ENCODE data around the gene RNH1. TPM values are rescaled to one million over a fixed set of nuclear protein-coding genes. Genes with fewer than 3 reads are reported as not detected.
"Not testable (repeated sequence)": the region's sequence is repeated elsewhere in the genome, so short reads cannot be mapped to it uniquely, and the experiment has no call there.

Gene RNH1
- total RNA-seq, 5 donors from 2014 or later (not counting 1 experiment from before 2014, with no cell fraction given): 126 to 141 (median 131) TPM

- Mint-ChIP-seq H3K27me3 (no peaks in the 10 kb centered on the region), H3K4me1 (peaks cover 0 to 5% (median 0%) of the 10 kb centered on the region in 3 donors), H3K36me3 (no peaks in the 10 kb centered on the region), H3K27ac (no peak overlapping the region), H3K9me3 (no peaks in the 10 kb centered on the region), H3K4me3 (no peak overlapping the region)
- H3K4me1 ChIP-seq (ENCODE audit: control insufficient read depth in 1 of 2, extremely low read depth in 1 of 2, insufficient read depth in 2 of 2, low read length in 2 of 2): no peaks in the 10 kb centered on the region
- DNase-seq (no peak), ATAC-seq (replicated peaks in 1 of 4) (no peak)
- no peak overlapping the region for H3K27ac ChIP-seq (ENCODE audit: low read length)
- POLR2A ChIA-PET: no interaction called here
- peaks cover 4 to 18% of the 10 kb centered on the region in 2 donors for H3K36me3 ChIP-seq (ENCODE audit: control insufficient read depth in 2 of 2, extremely low read depth in 1 of 2, insufficient read depth in 1 of 2, low read length in 1 of 2)
- no peaks in the 10 kb centered on the region for H3K9me3 ChIP-seq
- no peaks in the 10 kb centered on the region for H3K27me3 ChIP-seq (replicated peaks in 1 of 2; ENCODE audit: control insufficient read depth in 2 of 2, extremely low read depth in 1 of 2, insufficient read depth in 2 of 2, low read length in 1 of 2)
- no peak overlapping the region for H3K4me3 ChIP-seq (ENCODE audit: control insufficient read depth in 1 of 2, extremely low read depth in 1 of 2, low read length in 1 of 2)
- CTCF ChIA-PET: no interaction called here
- 95% methylated on average over 28 of the region's 28 CpGs for WGBS (ENCODE audit: insufficient coverage)
These were observed 34.2 kb downstream of the RNH1 start for GRCh38 chr11:472816-473215.

- no peaks in the 10 kb centered on the region for H3K9me3 ChIP-seq
- POLR2A ChIA-PET: no interaction called here
These were observed 34.8 kb downstream of the RNH1 start for GRCh38 chr11:472272-472671.

GRCh38 chr11:471468-472145, 35.4 kb downstream of the RNH1 start:
- no peak overlapping the region for H3K4me3 ChIP-seq (ENCODE audit: control insufficient read depth in 1 of 2, extremely low read depth in 1 of 2, low read length in 1 of 2)
- ChIA-PET POLR2A (no interaction called here), CTCF (interaction anchor here in 1 of 2 donors (0.7 kb wide), 1 partner anchor 17 kb away, joined by 4 read pairs; no protein-coding TSS in a partner anchor)
- no peaks in the 10 kb centered on the region for H3K27me3 ChIP-seq (replicated peaks in 1 of 2; ENCODE audit: control insufficient read depth in 2 of 2, extremely low read depth in 1 of 2, insufficient read depth in 2 of 2, low read length in 1 of 2)
- 96% methylated on average over 48 of the region's 61 CpGs for WGBS (ENCODE audit: insufficient coverage)
- Mint-ChIP-seq H3K4me1 (peaks cover 0 to 5% (median 0%) of the 10 kb centered on the region in 3 donors), H3K9me3 (no peaks in the 10 kb centered on the region), H3K27me3 (no peaks in the 10 kb centered on the region), H3K27ac (no peak overlapping the region), H3K36me3 (no peaks in the 10 kb centered on the region), H3K4me3 (no peak overlapping the region)
- H3K36me3 ChIP-seq (ENCODE audit: control insufficient read depth in 2 of 2, extremely low read depth in 1 of 2, insufficient read depth in 1 of 2, low read length in 1 of 2): peaks cover 4 to 18% of the 10 kb centered on the region in 2 donors
- DNase-seq (no peak), ATAC-seq (replicated peaks in 1 of 4) (no peak)
- no peaks in the 10 kb centered on the region for H3K9me3 ChIP-seq
- H3K27ac ChIP-seq (ENCODE audit: low read length): no peak overlapping the region
- H3K4me1 ChIP-seq (ENCODE audit: control insufficient read depth in 1 of 2, extremely low read depth in 1 of 2, insufficient read depth in 2 of 2, low read length in 2 of 2): no peaks in the 10 kb centered on the region

More at GRCh38 chr11:472272-472671, 34.8 kb downstream of the RNH1 start:
- 94% methylated on average over 12 of the region's 13 CpGs for WGBS (ENCODE audit: insufficient coverage)
- DNase-seq: no peak
- CTCF ChIA-PET: no interaction called here
- ATAC-seq (replicated peaks in 1 of 4): no peak
- Histone ChIP-seq H3K4me1 (ENCODE audit: control insufficient read depth in 1 of 2, extremely low read depth in 1 of 2, insufficient read depth in 2 of 2, low read length in 2 of 2) (no peaks in the 10 kb centered on the region), H3K27ac (ENCODE audit: low read length) (no peak overlapping the region), H3K27me3 (replicated peaks in 1 of 2; ENCODE audit: control insufficient read depth in 2 of 2, extremely low read depth in 1 of 2, insufficient read depth in 2 of 2, low read length in 1 of 2) (no peaks in the 10 kb centered on the region), H3K4me3 (ENCODE audit: control insufficient read depth in 1 of 2, extremely low read depth in 1 of 2, low read length in 1 of 2) (no peak overlapping the region), H3K36me3 (ENCODE audit: control insufficient read depth in 2 of 2, extremely low read depth in 1 of 2, insufficient read depth in 1 of 2, low read length in 1 of 2) (peaks cover 4 to 18% of the 10 kb centered on the region in 2 donors)
- Mint-ChIP-seq H3K9me3 (no peaks in the 10 kb centered on the region), H3K4me1 (peaks cover 0 to 5% (median 0%) of the 10 kb centered on the region in 3 donors), H3K4me3 (no peak overlapping the region), H3K27ac (no peak overlapping the region), H3K36me3 (no peaks in the 10 kb centered on the region), H3K27me3 (no peaks in the 10 kb centered on the region)

- Mint-ChIP-seq H3K4me3 (no peak overlapping the region), H3K27ac (no peak overlapping the region), H3K9me3 (no peaks in the 10 kb centered on the region), H3K36me3 (no peaks in the 10 kb centered on the region), H3K4me1 (peaks cover 0 to 5% (median 0%) of the 10 kb centered on the region in 3 donors), H3K27me3 (no peaks in the 10 kb centered on the region)
- ATAC-seq (replicated peaks in 1 of 4) (no peak), DNase-seq (no peak)
- 97% methylated on average over 19 of the region's 28 CpGs for WGBS (ENCODE audit: insufficient coverage)
- Histone ChIP-seq H3K27ac (ENCODE audit: low read length) (no peak overlapping the region), H3K4me3 (ENCODE audit: control insufficient read depth in 1 of 2, extremely low read depth in 1 of 2, low read length in 1 of 2) (no peak overlapping the region), H3K36me3 (ENCODE audit: control insufficient read depth in 2 of 2, extremely low read depth in 1 of 2, insufficient read depth in 1 of 2, low read length in 1 of 2) (peaks cover 0 to 13% of the 10 kb centered on the region in 2 donors), H3K27me3 (replicated peaks in 1 of 2; ENCODE audit: control insufficient read depth in 2 of 2, extremely low read depth in 1 of 2, insufficient read depth in 2 of 2, low read length in 1 of 2) (no peaks in the 10 kb centered on the region), H3K4me1 (ENCODE audit: control insufficient read depth in 1 of 2, extremely low read depth in 1 of 2, insufficient read depth in 2 of 2, low read length in 2 of 2) (no peaks in the 10 kb centered on the region), H3K9me3 (no peaks in the 10 kb centered on the region)
- ChIA-PET POLR2A (interaction anchor here in 1 of 2 donors (0.6 kb wide), 2 partner anchors 66 to 341 kb away, joined by 4 read pairs; no protein-coding TSS in a partner anchor), CTCF (no interaction called here)
These were observed 37.1 kb downstream of the RNH1 start for GRCh38 chr11:469684-470560.

- ATAC-seq (replicated peaks in 1 of 4); H3K9me3 ChIP-seq; H3K27ac ChIP-seq (ENCODE audit: low read length); H3K4me3 Mint-ChIP-seq; H3K27me3 Mint-ChIP-seq; H3K27ac Mint-ChIP-seq; H3K36me3 Mint-ChIP-seq; DNase-seq; H3K4me1 Mint-ChIP-seq; CTCF ChIA-PET; H3K4me3 ChIP-seq (ENCODE audit: control insufficient read depth in 1 of 2, extremely low read depth in 1 of 2, low read length in 1 of 2); H3K27me3 ChIP-seq (replicated peaks in 1 of 2; ENCODE audit: control insufficient read depth in 2 of 2, extremely low read depth in 1 of 2, insufficient read depth in 2 of 2, low read length in 1 of 2); H3K4me1 ChIP-seq (ENCODE audit: control insufficient read depth in 1 of 2, extremely low read depth in 1 of 2, insufficient read depth in 2 of 2, low read length in 2 of 2); H3K9me3 Mint-ChIP-seq: not testable (repeated sequence)
- POLR2A ChIA-PET: interaction anchor here in 1 of 2 donors (0.6 kb wide), 1 partner anchor 65 kb away, joined by 4 read pairs; no protein-coding TSS in a partner anchor
- H3K36me3 ChIP-seq (ENCODE audit: control insufficient read depth in 2 of 2, extremely low read depth in 1 of 2, insufficient read depth in 1 of 2, low read length in 1 of 2): peaks cover 0 to 13% of the 10 kb centered on the region in 2 donors
- WGBS (ENCODE audit: insufficient coverage): 88% methylated on average over 12 of the region's 19 CpGs
These were observed 37.9 kb downstream of the RNH1 start for GRCh38 chr11:469026-469683.

- Mint-ChIP-seq H3K27ac (no peak overlapping the region), H3K4me1 (peaks cover 0 to 5% (median 0%) of the 10 kb centered on the region in 3 donors)
These were observed 38.5 kb downstream of the RNH1 start for GRCh38 chr11:468493-468892.

More at GRCh38 chr11:468493-468892, 38.5 kb downstream of the RNH1 start:
- Histone ChIP-seq H3K36me3 (ENCODE audit: control insufficient read depth in 2 of 2, extremely low read depth in 1 of 2, insufficient read depth in 1 of 2, low read length in 1 of 2) (peaks cover 0 to 10% of the 10 kb centered on the region in 2 donors), H3K27me3 (replicated peaks in 1 of 2; ENCODE audit: control insufficient read depth in 2 of 2, extremely low read depth in 1 of 2, insufficient read depth in 2 of 2, low read length in 1 of 2) (no peaks in the 10 kb centered on the region), H3K4me3 (ENCODE audit: control insufficient read depth in 1 of 2, extremely low read depth in 1 of 2, low read length in 1 of 2) (no peak overlapping the region), H3K9me3 (no peaks in the 10 kb centered on the region), H3K4me1 (ENCODE audit: control insufficient read depth in 1 of 2, extremely low read depth in 1 of 2, insufficient read depth in 2 of 2, low read length in 2 of 2) (no peaks in the 10 kb centered on the region), H3K27ac (ENCODE audit: low read length) (no peak overlapping the region)
- POLR2A ChIA-PET: no interaction called here
- ATAC-seq (replicated peaks in 1 of 4): no peak
- CTCF ChIA-PET: no interaction called here
- H3K27me3 Mint-ChIP-seq: no peaks in the 10 kb centered on the region
- no peak for DNase-seq
- no peaks in the 10 kb centered on the region for H3K9me3 Mint-ChIP-seq
- H3K4me3 Mint-ChIP-seq: no peak overlapping the region
- no peaks in the 10 kb centered on the region for H3K36me3 Mint-ChIP-seq
- WGBS (ENCODE audit: insufficient coverage): 92% methylated on average over 6 of the region's 6 CpGs

Data from T-cell (primary cell).